Camera-type eye (tissue), 1 donor: Measurements from ENCODE around the gene ZNF445. TPM values are rescaled to one million over a fixed set of nuclear protein-coding genes. Genes with fewer than 3 reads are reported as not detected.

ENCODE experiments used
- total RNA-seq: library from RNA; depleted of rRNA; stranded (reverse); fragments of >200 nt; gene quantifications from one replicate; pipeline ENCODE4 v1.2.3, GENCODE V29; 2014

Gene ZNF445
- 36.9 TPM for total RNA-seq

GRCh38 chr3:44477312-44478030, at the start of gene ZNF445:
Gene ZNF445 (minus strand): TSS chr3:44477670. CDS start chr3:44455549, 22,121 bp downstream.

Other genes with a start within 250 kb of the ZNF445 start
- not detected for gene TOPAZ1, start 235.8 kb downstream of the ZNF445 start, total RNA-seq
- gene TCAIM, start 138.9 kb downstream of the ZNF445 start, total RNA-seq: 49.0 TPM
- 29.9 TPM for gene ZKSCAN7, start 77.5 kb upstream of the ZNF445 start, total RNA-seq
- gene ZNF660, start 107.3 kb upstream of the ZNF445 start, total RNA-seq: 21.2 TPM
- gene ZNF197, start 147.4 kb upstream of the ZNF445 start, total RNA-seq: 59.5 TPM
- 24.7 TPM for gene ZNF35, start 171.1 kb upstream of the ZNF445 start, total RNA-seq
- 22.1 TPM for gene ZNF502, start 235.0 kb upstream of the ZNF445 start, total RNA-seq